GM10847 (cell line): ENCODE data around the gene MYO9A.

Source experiments
- POLR2A ChIP-seq: IDR thresholded peaks from 2 replicates; pipeline ENCODE4 v1.6.1; 2011; ENCODE audit not compliant: insufficient read length; ENCODE audit errors: extremely low read depth

Gene MYO9A

GRCh38 chr15:72116731-72117485 lies 1.0 kb downstream of the MYO9A start:
- TF ChIP-seq POLR2A = no peak

- TF ChIP-seq POLR2A = no peak
These were observed 4.5 kb downstream of the MYO9A start for GRCh38 chr15:72113347-72114031.

- no peak for TF ChIP-seq POLR2A
These were observed 5.1 kb downstream of the MYO9A start for GRCh38 chr15:72112805-72113204.

- TF ChIP-seq POLR2A = no peak
These were observed 5.8 kb downstream of the MYO9A start for GRCh38 chr15:72112116-72112515.

GRCh38 chr15:72110355-72110754 lies 7.6 kb downstream of the MYO9A start:
- TF ChIP-seq POLR2A = no peak

GRCh38 chr15:72106068-72106467 lies 11.9 kb downstream of the MYO9A start:
- TF ChIP-seq POLR2A = no peak

- TF ChIP-seq POLR2A = no peak
These were observed 12.8 kb downstream of the MYO9A start for GRCh38 chr15:72105111-72105510.

GRCh38 chr15:72099155-72099554 lies 18.8 kb downstream of the MYO9A start:
- no peak for TF ChIP-seq POLR2A

GRCh38 chr15:72098040-72098439 lies 19.9 kb downstream of the MYO9A start:
- TF ChIP-seq POLR2A = no peak

- no peak for TF ChIP-seq POLR2A
These were observed 21.2 kb downstream of the MYO9A start for GRCh38 chr15:72096796-72097195.

GRCh38 chr15:72092691-72093090 lies 25.3 kb downstream of the MYO9A start:
- TF ChIP-seq POLR2A = no peak

- no peak for TF ChIP-seq POLR2A
These were observed 25.9 kb downstream of the MYO9A start for GRCh38 chr15:72092006-72092405.

GRCh38 chr15:72086920-72087648 lies 30.9 kb downstream of the MYO9A start:
- no peak for TF ChIP-seq POLR2A

GRCh38 chr15:72086010-72086697 lies 31.8 kb downstream of the MYO9A start:
- TF ChIP-seq POLR2A = no peak

GRCh38 chr15:72082176-72082575 lies 35.8 kb downstream of the MYO9A start:
- TF ChIP-seq POLR2A = no peak
